MV-4-11 (cell line): ENCODE results near the gene C19orf25.

Source experiments
- DNase-seq: peaks from one replicate; lab custom pipeline; 2025; lab: John Stamatoyannopoulos, UW

C19orf25 gene

DNA sequence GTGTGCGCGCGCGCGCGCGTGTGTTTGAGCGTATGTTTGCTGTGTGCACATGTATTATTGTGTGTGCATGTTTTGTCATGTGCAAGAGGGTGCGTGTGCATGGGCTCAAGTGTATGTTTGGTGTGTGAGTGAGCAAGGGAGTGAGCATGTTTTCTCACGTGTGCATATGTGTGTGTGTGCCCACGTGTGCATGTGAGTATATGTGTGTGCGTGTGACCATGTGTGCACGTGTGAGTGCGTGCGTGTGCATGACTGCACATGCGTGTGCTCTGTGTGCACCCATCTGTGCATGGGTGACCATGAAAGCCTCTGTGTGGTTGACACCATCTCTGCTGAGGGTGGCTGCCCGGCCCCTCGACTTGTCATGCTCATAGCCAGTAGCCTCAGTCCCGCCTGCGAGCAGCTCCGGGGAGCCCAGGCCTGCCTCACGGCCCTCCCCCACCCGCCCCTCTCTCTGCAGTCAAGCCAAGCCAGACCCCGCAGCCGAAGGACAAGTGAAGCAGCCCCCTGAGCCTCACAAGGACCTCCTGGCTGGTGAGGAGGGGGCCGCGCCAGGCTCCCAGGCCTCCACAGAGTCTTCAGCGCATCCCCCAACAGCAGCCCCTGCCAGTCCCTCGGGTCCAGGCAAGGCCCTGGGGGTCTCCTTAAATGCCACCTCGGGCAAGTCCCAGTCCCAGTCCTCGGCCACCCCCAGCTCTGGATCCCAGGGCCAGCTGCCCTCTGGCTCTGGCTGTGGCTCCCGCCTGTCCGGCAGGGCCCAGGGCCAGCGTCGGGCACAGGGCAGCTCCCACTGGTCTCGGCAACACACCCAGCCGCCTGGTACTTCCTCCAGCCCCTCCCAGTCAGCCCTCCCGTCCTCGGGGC is 17.9 kb upstream of the C19orf25 start:
- no peak for DNase-seq

- DNase-seq = no peak
Measured at GRCh38 chr19:1495799-1496713, 17.0 kb upstream of the C19orf25 start.

- no peak for DNase-seq
Measured at GRCh38 chr19:1495051-1495798, 16.2 kb upstream of the C19orf25 start.

DNA sequence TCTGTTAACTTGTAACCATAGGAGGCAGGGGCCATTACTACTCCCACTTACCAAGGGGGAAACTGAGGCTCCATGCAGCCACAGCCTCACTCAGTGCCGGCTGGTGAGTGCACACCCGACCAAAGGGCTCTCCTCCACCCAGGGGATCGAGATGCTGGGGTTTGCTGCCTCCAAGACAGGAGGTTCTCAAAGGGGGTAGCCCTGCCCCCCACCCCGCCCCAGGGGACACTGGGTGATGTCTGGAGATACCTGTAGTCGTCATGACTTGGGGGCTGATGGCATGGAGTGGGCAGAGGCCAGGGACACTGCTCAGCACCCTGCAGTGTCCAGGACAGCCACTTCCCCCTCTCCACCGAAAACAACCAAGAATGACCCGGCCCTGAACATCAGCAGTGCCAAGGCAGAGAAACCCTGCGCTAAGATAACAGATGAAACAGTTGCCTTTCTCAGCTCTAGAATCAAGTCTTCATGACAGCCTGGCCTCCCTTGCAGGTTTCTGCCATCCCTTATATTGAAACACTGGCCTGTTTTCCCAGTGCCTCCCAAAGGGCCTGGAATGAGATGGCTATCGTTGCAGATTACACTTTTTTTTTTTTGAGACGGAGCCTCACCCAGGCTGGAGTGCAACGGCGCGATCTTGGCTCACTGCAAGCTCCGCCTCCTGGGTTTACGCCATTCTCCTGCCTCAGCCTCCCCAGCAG is 15.2 kb upstream of the C19orf25 start:
- no peak for DNase-seq

GRCh38 chr19:1492474-1493006 is 13.5 kb upstream of the C19orf25 start:
- DNase-seq = peak; percentile 48

GRCh38 chr19:1491849-1492170 is 12.8 kb upstream of the C19orf25 start:
- DNase-seq = no peak

GRCh38 chr19:1491114-1491848 is 12.3 kb upstream of the C19orf25 start, which contains the start of gene REEP6:
REEP6 (plus strand) TSS chr19:1491181; CDS start chr19:1491270, 89 bp downstream.
- DNase-seq = no peak

DNA sequence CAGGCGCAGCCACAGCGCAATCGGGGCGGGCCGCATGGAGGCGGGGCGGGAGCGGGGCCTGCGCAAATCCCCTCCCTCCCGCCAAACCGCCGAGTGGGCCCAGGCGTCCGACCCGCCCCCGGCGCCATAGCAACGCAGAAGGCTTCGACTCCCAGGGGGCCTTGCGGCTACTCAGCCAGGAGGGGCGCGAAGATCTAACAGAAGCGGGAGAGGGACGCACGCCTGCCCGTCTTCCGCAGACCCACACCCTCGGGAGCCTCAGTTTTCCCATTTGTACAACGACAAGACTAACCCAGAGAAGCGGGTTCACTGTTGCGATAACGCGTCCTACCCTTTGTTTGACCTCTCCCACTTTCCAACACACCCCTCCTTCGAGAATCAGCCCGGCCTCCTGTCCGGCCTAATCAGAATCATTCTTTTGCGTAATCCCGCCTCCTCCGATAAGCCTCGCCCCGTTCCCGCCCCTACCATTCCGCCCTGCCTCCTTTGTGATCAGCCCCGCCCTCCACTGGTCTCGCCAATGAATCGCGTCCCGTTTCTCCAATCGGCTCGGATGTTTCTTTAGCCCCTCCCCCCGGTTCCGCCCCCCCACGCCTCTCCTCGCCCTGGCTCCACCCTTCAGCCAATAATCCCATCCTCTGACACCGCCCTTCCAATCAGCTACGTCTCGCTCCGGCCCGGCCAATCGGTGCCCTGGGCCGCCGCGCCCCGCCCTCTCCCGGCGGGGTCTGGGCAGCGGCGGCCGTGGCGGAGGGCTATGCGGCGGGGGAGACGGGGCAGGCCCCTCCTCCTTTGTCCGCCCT is 11.5 kb upstream of the C19orf25 start, which contains the start of gene PCSK4:
Gene PCSK4 (minus strand): TSS at position 40 of the 803 bp plus-strand sequence. CDS start 4 bp downstream, at position 36.
- DNase-seq = peak; percentile 99

DNA sequence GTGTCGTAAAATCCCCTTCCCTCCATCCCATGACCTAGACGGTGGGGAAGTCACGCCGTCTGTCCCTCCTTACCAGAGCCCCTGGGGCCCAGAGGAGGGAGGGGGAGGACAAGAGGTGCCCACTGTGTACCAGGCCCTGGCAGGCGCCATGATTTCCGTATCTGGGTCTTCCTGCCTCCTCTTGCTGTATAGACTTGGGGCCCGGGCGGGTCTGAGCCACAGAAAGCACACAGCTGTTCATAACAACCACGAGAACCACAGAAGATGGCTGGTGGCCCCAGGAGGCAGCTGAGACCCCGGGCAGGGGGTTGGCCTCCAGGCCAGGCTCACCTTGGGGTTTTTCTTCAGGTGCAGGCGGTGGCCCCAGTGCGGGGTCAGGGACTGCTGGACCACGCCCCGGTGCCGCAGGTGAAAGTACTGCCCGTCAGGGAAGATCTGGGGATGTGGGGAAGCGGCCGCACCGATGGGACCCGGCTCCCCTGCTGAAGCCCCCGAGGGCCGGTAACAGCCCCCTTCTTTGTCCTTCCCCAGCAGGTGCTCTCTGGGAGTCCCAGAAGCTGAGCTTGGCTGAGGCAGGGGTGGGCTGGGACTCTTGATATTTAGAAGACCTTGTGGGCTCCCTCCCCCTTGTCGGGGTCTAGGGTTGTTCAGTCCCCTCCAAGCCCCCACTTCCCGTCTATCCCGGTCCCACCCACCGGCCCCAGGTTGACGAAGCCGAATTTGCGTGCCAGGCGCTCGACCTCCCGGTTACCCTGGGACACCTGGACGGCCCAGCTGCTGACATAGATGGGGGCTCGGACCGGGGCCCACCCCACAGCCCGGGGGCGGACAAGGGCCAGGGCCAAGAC is 10.7 kb upstream of the C19orf25 start:
- DNase-seq = peak; percentile 29

DNA sequence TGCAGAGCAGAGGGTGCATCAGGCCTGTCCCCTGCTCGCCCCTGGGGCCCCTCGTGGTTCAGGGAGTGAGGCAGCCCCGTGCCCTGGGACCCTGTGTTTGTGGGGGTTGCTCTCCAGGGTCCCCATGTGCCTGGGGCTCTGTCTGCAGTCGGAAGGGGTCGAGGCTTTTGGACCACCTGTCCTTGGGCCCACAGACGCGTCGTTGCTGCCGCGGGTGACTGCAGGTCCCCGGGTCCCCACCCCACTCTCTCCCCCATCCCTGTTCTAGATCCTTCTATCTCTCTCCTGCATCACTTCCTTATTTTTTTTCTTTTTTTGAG is 9.2 kb upstream of the C19orf25 start:
- peak; percentile 59 for DNase-seq

DNA sequence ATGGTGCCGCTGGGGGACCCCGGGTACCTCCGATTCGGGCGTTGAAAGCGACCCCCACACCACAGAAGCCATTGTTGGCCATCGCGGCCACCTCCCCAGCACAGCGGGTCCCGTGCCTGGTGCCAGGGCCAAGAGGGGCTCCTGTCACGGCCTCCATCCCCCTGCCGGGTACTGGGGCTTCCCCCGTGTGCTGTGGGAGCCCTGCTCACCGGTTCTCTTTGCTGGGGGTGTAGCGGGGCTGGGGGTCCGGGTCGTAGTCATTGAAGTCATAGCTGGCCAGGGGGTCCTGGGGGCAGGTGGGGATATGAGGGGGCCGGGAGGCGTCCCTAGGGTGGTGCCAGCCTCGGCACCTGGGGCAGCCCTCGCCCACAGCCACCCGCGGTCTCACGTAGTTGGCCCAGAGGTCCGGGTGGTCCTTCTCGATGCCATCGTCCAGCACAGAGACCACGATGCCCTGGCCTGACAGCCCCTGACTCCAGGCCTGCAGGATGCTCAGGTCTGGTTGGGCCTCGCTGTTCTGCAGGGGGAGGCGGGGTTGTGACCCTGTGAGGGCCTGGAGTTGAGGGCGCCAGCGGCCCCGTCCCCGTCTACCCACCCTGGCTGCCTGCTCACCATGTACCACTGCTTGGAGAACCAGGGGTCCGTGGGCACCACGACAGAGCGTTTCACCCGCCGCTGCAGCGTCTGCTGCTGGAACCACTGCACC is 8.7 kb upstream of the C19orf25 start:
- DNase-seq = no peak

DNA sequence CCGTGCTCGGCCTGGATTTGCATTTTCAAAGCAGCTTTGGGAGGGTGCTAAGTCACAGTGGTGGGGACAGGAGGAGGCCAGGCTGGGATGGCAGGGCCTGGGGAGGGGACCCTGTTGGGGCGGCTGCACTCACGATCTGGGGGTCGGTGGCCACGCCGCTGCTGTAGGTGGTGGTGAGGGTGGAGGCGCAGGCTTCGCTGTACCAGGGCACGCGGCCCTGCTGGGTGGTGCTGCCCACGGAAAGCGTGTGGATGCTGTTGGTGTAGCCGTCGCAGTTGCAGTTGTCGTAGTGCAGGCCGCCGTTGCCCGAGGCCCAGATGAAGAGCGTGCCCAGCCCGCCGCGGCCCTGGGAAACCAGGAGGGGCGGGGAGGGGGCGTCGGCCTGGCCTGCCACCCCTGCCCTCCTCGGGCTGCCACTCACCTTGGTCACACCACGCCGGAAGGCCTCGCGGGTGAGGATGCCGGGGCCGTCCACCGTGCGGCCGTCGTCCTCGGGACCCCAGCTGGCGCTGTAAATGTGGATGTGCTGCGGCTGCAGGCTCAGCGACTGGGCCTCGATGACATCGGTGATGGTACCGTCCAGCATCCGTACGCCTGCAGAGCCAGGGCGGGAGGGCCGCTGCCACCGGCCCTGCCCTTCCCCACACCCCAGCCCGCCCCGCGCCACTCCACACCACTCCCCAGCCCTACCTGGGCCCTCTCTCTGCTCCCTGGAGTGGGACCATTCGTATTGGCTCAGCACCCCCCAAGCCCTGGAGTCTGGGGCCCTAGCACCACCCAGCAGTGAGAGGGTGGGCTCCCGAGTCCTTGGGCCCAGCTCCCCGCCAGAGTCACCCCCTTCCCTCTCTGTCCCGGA is 7.9 kb upstream of the C19orf25 start:
- no peak for DNase-seq

DNA sequence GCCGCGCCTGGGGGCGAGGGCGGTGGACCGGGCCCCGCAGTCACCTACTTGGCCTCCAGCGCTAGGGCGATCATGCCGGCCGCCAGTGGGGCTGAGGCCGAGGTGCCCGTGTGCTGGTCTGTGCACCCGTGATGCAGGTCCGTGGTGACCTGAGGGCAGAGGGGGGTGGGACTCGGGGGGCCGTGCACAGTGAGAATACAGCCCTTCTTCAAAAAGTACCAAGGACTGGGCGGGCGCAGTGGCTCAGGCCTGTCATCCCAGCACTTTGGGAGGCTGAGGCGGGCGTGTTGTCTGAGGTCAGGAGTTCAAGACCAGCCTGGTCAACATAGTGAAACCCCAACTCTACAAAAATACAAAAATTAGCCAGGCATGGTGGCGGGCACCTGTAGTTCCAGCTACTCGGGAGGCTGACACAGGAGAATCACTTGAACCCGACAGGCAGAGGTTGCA is 5.0 kb upstream of the C19orf25 start:
- DNase-seq = no peak

DNA sequence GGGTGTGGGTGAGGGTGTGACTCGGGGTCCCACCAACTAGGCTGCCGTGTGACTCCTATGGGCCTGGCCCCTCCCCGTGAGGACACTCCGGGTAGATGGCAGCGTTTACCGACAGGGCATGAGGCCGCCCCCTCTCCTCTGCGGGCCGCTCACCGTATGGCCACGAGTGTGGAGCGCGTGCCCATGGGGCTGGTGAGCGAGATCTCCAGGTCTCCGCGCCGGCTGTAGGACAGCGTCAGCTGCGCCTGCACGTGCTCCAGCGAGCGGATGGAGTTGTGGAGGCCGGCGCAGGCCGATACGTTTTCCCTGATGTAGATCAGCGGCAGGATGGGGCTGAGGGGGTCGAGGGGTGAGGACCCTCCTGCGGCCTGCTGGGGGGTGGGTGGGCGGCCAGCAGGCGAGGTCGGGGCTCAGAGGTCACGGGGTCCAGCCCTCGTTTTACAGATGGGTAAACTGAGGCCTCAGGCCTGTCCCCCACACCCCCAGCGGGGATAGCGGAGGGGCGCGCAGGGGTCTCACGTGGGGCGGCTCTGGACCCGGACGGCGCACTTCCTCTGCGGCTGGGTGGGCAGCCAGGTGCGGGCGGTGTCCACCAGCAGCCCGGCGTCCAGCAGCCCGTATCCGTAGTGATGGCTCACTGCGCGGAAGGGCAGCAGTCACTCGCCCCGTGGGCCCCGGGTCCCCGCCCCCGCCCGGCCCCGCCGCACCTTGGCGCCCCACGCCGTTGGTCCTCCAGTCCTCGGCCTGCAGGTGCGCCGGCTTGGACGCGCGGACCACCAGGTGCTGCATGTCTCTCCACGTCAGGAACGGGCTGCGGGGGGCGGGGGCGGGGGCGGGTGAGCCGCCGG is 4.3 kb upstream of the C19orf25 start:
- DNase-seq = no peak

DNA sequence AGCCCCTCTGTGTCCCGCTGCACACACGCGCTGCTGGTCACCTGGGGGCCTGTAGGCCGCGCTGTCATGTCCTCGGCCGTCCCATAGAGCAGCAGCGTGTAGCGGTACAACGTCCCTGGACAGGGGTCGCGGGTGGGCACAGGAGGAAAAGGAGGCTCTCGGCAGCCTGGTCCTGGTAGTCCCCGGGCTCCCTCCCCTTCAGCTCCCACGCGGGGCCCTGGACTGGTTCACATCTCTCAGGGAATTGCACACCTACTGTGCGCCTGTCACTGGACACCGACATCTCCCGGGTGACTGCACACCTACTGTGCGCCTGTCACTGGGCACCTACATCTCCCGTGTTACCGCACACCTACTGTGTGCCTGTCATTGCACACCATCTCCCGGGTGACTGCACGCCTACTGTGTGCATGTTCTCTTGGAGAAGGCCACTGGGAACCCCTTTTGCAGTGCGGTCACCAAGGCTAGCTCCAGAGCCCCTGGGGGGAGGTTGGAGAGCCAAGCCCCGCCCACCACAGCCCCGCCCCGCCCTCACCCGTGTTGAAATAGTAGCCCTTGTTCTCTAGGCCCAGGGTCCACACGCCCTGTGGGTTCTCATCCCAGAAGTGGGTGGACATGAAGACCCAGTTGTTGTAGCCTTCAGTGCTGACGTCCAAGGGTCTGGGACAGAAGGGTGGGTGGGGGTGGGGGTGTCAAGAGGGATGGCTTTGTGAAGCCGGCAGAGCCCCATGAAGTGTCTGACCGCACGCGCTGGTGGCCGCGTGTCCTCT is 3.5 kb upstream of the C19orf25 start:
- no peak for DNase-seq
